Measurements from ENCODE around the gene CFAP92. TPM values are rescaled to one million over a fixed set of nuclear protein-coding genes. Genes with fewer than 3 reads are reported as not detected.

CFAP92 gene
- total and polyA plus RNA-seq, 2 donors (not counting 3 experiments of a cell fraction or from before 2014, with no cell fraction given): 0.04 to 0.62 TPM

DNA sequence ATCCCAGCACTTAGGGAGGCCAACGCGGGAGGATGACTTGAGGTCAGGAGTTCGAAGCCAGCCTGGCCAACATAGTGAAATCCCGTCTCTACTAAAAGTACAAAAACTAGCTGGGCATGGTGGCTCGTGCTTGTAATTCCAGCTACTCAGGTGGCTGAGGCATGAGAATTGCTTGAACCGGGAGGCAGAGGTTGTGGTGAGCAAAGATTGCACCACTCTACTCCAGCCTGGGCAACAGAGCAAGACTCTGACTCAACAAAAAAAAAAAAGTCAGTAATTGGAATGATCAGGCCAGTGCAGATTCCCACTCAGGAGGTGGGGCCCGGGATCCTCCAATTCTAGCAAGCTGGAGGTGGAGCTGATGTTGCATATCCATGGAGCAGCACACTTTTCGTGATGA lies 5.6 kb downstream of the CFAP92 start:
- Histone ChIP-seq H3K4me3 (replicated peaks in 1 of 3; ENCODE audit: insufficient read depth in 1 of 3, low read depth in 1 of 3, low read length in 3 of 3) (no peak overlapping the region), H3K27ac (ENCODE audit: insufficient read depth, low read depth, low read length) (no peak overlapping the region), H3K9me1 (replicated peaks; ENCODE audit: control insufficient read depth, extremely low read depth, insufficient read depth, low read length) (no peaks in the 10 kb centered on the region), H3K9me3 (replicated peaks; ENCODE audit: control insufficient read depth, insufficient read depth, low read length) (no peaks in the 10 kb centered on the region), H4K20me1 (replicated peaks; ENCODE audit: control insufficient read depth, extremely low read depth, insufficient read depth, low read length) (no peaks in the 10 kb centered on the region), H3K79me2 (ENCODE audit: control insufficient read depth, insufficient read depth, low read length) (no peaks in the 10 kb centered on the region), H3K27me3 (ENCODE audit: control insufficient read depth in 2 of 2, insufficient read depth in 2 of 2, low read length in 2 of 2) (peaks cover 0 to 2% of the 10 kb centered on the region in 2 experiments), H2AFZ (ENCODE audit: low read depth, low read length) (no peak overlapping the region), H3K36me3 (ENCODE audit: control insufficient read depth in 2 of 2, extremely low read depth in 1 of 2, insufficient read depth in 2 of 2, low read length in 2 of 2) (no peaks in the 10 kb centered on the region), H3K4me1 (ENCODE audit: control insufficient read depth, extremely low read depth, insufficient read depth, low read length) (no peaks in the 10 kb centered on the region), H3K4me2 (ENCODE audit: insufficient read depth, low read length) (no peak overlapping the region), H3K9ac (replicated peaks; ENCODE audit: extremely low read depth, insufficient read depth, low read length) (no peak overlapping the region)
- intact Hi-C loops (cut with micrococcal nuclease) (no loop called here), dilution Hi-C loops (cut with MboI; ENCODE audit: extremely low pct_ligation_motif_present, low sequenced_read_pairs) (no loop called here)
- POLR2A ChIA-PET: no interaction called here
- DNase-seq (ENCODE audit: low read depth, low spot score): no peak
- CTCF ChIA-PET: interaction anchor here (1.4 kb wide), 1 partner anchor 18 kb away, joined by 5 read pairs; no protein-coding TSS in a partner anchor
- no TSS peak for BruUV-seq (replicated peaks)
- no peak for FAIRE-seq
- TF ChIP-seq JUN (IDR thresholded peaks at IDR 0.05; ENCODE audit: borderline replicate concordance, insufficient read depth, insufficient read length, low read depth): no peak

DNA sequence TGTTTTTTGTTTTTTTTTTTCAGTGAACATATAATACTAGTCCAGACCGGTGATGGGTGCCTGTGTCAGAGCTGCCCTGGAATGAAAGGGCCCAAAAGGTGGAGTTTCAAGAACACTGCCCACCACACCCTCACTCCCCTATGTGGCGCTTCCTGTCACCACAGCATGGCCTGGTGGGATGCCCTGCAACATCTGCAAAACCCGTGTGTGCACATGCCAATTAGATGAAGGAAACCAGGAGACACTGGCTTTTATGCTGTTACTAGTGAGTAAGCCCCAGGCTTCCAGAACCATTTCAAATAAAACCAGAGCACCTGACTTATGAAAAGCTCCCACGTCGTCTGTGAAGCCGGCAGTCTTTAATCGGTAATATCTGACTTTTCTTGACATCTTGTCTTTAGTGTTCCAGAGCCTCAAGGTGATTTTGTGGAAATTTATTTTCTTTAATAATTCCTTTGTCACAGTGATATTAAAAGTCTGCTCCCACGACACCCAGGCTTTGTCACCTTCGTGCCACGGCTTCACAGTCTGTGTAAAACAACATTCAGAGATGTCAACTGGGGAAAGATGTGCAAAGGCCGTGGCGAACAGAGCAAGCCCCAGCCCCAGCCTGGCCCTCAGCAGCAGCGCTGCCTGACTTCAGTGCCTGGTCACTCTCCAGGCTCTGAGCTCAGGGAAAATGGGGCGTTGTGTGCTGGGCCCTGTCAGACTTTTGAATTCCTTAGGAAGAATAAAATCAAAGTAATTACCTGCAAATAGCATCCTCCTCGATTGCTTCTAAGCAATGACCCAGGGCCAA lies 6.4 kb downstream of the CFAP92 start:
- H3K9me1 ChIP-seq (replicated peaks; ENCODE audit: control insufficient read depth, extremely low read depth, insufficient read depth, low read length): no peaks in the 10 kb centered on the region
- no peak overlapping the region for H2AFZ ChIP-seq (ENCODE audit: low read depth, low read length)
- no peak overlapping the region for H3K4me2 ChIP-seq (ENCODE audit: insufficient read depth, low read length)
- H3K79me2 ChIP-seq (ENCODE audit: control insufficient read depth, insufficient read depth, low read length): no peaks in the 10 kb centered on the region
- DNase-seq (ENCODE audit: low read depth, low spot score) (no peak), FAIRE-seq (no peak)
- dilution Hi-C loops (cut with MboI; ENCODE audit: extremely low pct_ligation_motif_present, low sequenced_read_pairs): no loop called here
- ChIA-PET POLR2A (no interaction called here), CTCF (interaction anchor here (1.4 kb wide), 1 partner anchor 17 kb away, joined by 5 read pairs; no protein-coding TSS in a partner anchor)
- no peaks in the 10 kb centered on the region for H3K9me3 ChIP-seq (replicated peaks; ENCODE audit: control insufficient read depth, insufficient read depth, low read length)
- peaks cover 0 to 2% of the 10 kb centered on the region in 2 experiments for H3K27me3 ChIP-seq (ENCODE audit: control insufficient read depth in 2 of 2, insufficient read depth in 2 of 2, low read length in 2 of 2)
- no peaks in the 10 kb centered on the region for H3K4me1 ChIP-seq (ENCODE audit: control insufficient read depth, extremely low read depth, insufficient read depth, low read length)
- no peak overlapping the region for H3K4me3 ChIP-seq (replicated peaks in 1 of 3; ENCODE audit: insufficient read depth in 1 of 3, low read depth in 1 of 3, low read length in 3 of 3)
- intact Hi-C loops (cut with micrococcal nuclease): no loop called here
- no TSS peak for BruUV-seq (replicated peaks)
- no peaks in the 10 kb centered on the region for H3K36me3 ChIP-seq (ENCODE audit: control insufficient read depth in 2 of 2, extremely low read depth in 1 of 2, insufficient read depth in 2 of 2, low read length in 2 of 2)
- no peaks in the 10 kb centered on the region for H4K20me1 ChIP-seq (replicated peaks; ENCODE audit: control insufficient read depth, extremely low read depth, insufficient read depth, low read length)
- TF ChIP-seq POLR2AphosphoS5 (IDR thresholded peaks at IDR 0.05; ENCODE audit: insufficient read depth, low read depth, low read length) (no peak), MAX (IDR thresholded peaks at IDR 0.05; ENCODE audit: insufficient read depth, insufficient read length) (no peak), POLR2A (IDR thresholded peaks at IDR 0.05; ENCODE audit: low read depth, low read length) (no peak), GATA2 (IDR thresholded peaks at IDR 0.05; ENCODE audit: insufficient read depth, insufficient read length, low read depth, low read length) (no peak), FOS (IDR thresholded peaks at IDR 0.05; ENCODE audit: borderline replicate concordance, insufficient read depth, low read length) (no peak), EZH2 (IDR thresholded peaks at IDR 0.05; ENCODE audit: borderline replicate concordance, low read depth, low read length, severe bottlenecking) (no peak), JUN (IDR thresholded peaks at IDR 0.05; ENCODE audit: borderline replicate concordance, insufficient read depth, insufficient read length, low read depth) (no peak), MYC (IDR thresholded peaks at IDR 0.05; ENCODE audit: low read depth, low read length) (no peak)
- TF ChIP-seq, protein P1, sequence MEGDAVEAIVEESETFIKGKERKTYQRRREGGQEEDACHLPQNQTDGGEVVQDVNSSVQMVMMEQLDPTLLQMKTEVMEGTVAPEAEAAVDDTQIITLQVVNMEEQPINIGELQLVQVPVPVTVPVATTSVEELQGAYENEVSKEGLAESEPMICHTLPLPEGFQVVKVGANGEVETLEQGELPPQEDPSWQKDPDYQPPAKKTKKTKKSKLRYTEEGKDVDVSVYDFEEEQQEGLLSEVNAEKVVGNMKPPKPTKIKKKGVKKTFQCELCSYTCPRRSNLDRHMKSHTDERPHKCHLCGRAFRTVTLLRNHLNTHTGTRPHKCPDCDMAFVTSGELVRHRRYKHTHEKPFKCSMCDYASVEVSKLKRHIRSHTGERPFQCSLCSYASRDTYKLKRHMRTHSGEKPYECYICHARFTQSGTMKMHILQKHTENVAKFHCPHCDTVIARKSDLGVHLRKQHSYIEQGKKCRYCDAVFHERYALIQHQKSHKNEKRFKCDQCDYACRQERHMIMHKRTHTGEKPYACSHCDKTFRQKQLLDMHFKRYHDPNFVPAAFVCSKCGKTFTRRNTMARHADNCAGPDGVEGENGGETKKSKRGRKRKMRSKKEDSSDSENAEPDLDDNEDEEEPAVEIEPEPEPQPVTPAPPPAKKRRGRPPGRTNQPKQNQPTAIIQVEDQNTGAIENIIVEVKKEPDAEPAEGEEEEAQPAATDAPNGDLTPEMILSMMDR (IDR thresholded peaks at IDR 0.05; ENCODE audit: extremely low read depth in 1 of 2, insufficient read depth in 1 of 2, low read depth in 1 of 2, low read length in 2 of 2): no peak
- no peak overlapping the region for H3K27ac ChIP-seq (ENCODE audit: insufficient read depth, low read depth, low read length)
- no peak overlapping the region for H3K9ac ChIP-seq (replicated peaks; ENCODE audit: extremely low read depth, insufficient read depth, low read length)
